ENCODE data around the gene BASP1.

The BASP1 gene

DNA sequence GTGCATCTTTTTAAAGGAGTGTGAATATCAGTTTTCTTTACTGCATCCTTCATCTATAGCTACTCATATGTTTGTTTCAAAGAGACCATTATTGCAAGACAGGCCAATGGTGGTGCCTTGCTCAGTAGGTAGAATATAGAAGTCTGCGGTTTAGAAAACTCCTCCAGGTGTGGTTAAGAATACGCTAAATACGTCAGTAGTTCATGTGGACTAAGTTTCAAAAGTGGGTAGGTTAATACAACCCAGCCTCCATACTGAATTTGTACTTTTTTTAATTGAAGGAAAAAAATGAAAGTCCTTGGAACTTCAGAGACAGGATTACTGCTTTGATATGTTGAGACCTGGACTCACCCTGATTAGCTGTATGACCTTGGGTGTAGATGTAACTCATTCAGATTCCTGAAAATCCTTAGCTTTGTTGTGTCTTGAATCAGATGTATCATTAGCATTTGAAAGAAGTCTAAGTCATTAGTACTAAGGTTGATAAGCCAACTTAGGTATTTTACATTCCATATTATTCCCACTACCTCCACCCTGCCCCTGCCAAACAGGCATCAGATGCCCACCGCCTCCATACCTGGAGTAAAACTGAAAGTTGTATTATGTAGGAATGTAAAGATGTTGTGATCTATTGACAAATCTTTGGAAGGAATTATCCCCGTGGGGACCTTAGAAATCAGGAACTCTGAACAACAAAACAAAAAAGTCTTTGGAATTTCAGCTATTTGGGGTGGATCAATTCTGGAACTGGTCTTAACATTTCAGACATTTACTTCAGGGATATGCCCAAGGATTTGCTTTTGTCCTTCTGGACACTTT, 6.1 kb downstream of the BASP1 start:
- peak; percentile 88 for FAIRE-seq
- DNase-seq (ENCODE audit: insufficient read length, low spot score), result no peak
- TF ChIP-seq POLR2A (IDR thresholded peaks at IDR 0.05; ENCODE audit: low read depth, low read length), result no peak

DNA sequence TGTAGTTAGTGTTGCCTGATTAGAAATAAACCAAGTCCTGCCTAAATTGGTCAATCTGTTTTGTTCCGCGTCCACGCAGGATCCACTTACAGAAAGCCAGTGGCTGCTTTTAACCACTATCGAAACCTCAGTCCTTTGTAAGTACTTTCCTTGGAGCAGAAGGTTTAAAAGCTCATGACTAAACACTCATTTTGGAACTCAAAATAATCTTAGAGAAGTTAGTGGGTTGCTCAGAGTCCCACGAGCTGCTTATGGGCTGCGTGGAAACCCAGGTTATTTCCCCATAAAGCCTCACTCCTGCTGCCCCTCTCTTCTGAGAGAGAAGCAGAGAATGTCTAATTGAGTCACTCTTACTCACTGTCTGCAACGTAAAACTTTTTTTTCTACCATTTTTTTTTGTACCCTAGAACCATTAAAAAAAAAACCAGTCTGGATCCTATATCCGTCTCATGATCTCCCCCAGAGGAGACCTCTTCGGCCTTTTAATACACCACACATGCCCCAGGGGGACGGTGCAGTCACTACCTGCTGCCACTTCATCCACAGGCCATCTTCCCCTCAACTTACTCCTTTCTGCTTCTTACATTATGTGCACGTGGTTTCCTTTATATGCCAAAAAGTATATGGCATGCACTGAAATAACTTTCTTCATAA, 7.6 kb downstream of the BASP1 start:
- FAIRE-seq, result peak; percentile 30
- DNase-seq (ENCODE audit: insufficient read length, low spot score), result no peak
- TF ChIP-seq POLR2A (IDR thresholded peaks at IDR 0.05; ENCODE audit: low read depth, low read length), result no peak

- no peak for TF ChIP-seq POLR2A (IDR thresholded peaks at IDR 0.05; ENCODE audit: low read depth, low read length)
- no peak for FAIRE-seq
- no peak for DNase-seq (ENCODE audit: insufficient read length, low spot score)
These were observed 8.1 kb downstream of the BASP1 start for GRCh38 chr5:17225520-17225919.

GRCh38 chr5:17227868-17228267, 10.4 kb downstream of the BASP1 start:
- TF ChIP-seq POLR2A (IDR thresholded peaks at IDR 0.05; ENCODE audit: low read depth, low read length), result no peak
- FAIRE-seq (no peak), DNase-seq (ENCODE audit: insufficient read length, low spot score) (no peak)

GRCh38 chr5:17228821-17229291, 11.4 kb downstream of the BASP1 start:
- FAIRE-seq (no peak), DNase-seq (ENCODE audit: insufficient read length, low spot score) (no peak)
- TF ChIP-seq POLR2A (IDR thresholded peaks at IDR 0.05; ENCODE audit: low read depth, low read length), result no peak

DNA sequence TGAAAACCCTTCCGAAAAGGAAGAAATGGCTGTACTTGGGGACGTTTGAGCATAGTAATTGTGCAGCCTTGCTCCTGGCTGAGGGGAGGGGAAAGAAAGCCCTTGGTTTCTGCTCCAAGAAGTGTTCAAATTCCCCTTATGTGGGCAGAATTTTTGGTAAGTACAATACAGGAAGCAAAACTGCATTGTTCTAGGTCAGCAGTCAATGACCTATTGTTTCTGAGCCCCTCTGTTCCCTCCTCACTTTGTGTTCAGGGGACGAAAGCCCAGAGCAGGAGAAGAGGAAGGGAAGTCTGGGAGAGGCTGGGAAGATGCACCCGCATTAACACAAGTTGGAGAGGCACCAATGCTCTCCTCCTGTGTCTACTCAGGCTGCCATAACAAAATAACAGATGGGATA, 11.9 kb downstream of the BASP1 start:
- no peak for TF ChIP-seq POLR2A (IDR thresholded peaks at IDR 0.05; ENCODE audit: low read depth, low read length)
- no peak for DNase-seq (ENCODE audit: insufficient read length, low spot score)
- FAIRE-seq, result no peak

GRCh38 chr5:17230191-17230590, 12.8 kb downstream of the BASP1 start:
- FAIRE-seq (no peak), DNase-seq (ENCODE audit: insufficient read length, low spot score) (no peak)
- no peak for TF ChIP-seq POLR2A (IDR thresholded peaks at IDR 0.05; ENCODE audit: low read depth, low read length)

- no peak for FAIRE-seq
- no peak for TF ChIP-seq POLR2A (IDR thresholded peaks at IDR 0.05; ENCODE audit: low read depth, low read length)
- no peak for DNase-seq (ENCODE audit: insufficient read length, low spot score)
These were observed 13.5 kb downstream of the BASP1 start for GRCh38 chr5:17230808-17231525.

GRCh38 chr5:17232405-17232804, 15.0 kb downstream of the BASP1 start:
- no peak for FAIRE-seq

GRCh38 chr5:17233488-17233887, 16.1 kb downstream of the BASP1 start:
- FAIRE-seq (no peak), DNase-seq (ENCODE audit: insufficient read length, low spot score) (no peak)
- TF ChIP-seq POLR2A (IDR thresholded peaks at IDR 0.05; ENCODE audit: low read depth, low read length), result no peak

More at GRCh38 chr5:17232405-17232804, 15.0 kb downstream of the BASP1 start:
- no peak for TF ChIP-seq POLR2A (IDR thresholded peaks at IDR 0.05; ENCODE audit: low read depth, low read length)
- DNase-seq (ENCODE audit: insufficient read length, low spot score), result no peak

DNA sequence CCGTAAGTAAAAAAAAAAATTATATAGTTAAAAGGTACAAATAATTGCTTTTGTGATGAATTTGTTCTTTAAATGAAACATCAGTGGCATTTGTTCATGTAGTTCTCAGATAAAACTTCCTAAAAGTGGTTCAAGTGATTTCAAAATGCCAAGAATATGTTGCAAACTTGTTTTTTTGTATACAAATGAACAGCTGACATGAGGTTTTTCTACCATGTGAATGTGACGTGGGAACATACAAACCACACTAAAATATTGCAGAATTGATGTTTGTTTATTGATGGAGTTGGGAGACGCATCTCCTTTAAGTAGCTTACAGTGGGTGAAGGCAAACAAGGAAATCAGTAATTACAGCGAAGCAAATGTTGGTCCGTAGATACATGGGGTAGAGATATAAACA, 16.9 kb downstream of the BASP1 start:
- no peak for TF ChIP-seq POLR2A (IDR thresholded peaks at IDR 0.05; ENCODE audit: low read depth, low read length)
- FAIRE-seq (no peak), DNase-seq (ENCODE audit: insufficient read length, low spot score) (no peak)

DNA sequence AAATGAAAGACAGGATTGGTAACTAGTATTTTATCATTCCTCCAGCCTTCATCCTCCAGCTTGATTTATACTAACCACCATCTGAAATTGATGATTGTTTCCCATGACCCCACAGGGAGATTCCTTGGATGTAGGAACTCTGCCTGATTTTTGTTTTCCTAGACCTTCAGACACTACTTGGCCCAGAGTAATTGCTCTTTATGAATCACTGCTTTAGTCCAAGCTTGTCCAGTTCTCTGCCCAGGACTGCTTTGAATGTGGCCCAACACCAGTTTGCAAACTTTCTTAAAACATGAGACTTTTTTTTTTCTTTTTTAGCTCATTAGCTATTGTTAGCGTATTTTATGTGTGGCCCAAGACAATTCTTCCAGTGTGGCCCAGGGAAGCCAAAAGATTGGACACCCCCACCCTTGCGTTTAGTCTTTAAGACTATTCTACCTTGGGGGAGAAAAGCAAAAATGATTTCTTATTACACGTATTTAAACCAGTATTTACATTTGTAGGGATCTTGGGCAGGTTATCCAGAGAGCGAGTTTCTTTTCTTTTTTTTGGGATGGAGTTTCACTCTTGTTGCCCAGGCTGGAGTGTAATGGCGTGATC, 18.4 kb downstream of the BASP1 start:
- DNase-seq (ENCODE audit: insufficient read length, low spot score) (no peak), FAIRE-seq (peak; percentile 66)
- no peak for TF ChIP-seq POLR2A (IDR thresholded peaks at IDR 0.05; ENCODE audit: low read depth, low read length)

GRCh38 chr5:17238521-17239041, 21.1 kb downstream of the BASP1 start:
- no peak for TF ChIP-seq POLR2A (IDR thresholded peaks at IDR 0.05; ENCODE audit: low read depth, low read length)
- peak; percentile 89 for FAIRE-seq
- DNase-seq (ENCODE audit: insufficient read length, low spot score), result peak; percentile 26

DNA sequence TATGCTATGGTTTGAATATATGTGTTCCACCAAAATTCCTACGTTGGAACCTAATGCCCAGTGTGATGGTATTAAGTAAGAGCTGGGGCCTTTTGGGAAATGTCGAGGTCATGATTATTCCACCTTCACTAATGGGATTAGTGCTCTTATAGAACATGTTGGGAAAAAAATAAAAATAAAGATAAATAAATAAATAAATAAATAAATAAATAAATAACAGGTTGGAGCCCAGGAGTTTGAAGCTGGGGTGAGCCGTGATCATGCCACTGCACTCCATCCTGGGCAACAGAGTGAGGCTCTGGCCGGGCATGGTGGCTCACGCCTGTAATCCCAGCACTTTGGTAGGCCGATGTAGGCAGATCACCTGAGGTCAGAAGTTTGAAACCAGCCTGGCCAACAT, 22.5 kb downstream of the BASP1 start:
- TF ChIP-seq POLR2A (IDR thresholded peaks at IDR 0.05; ENCODE audit: low read depth, low read length), result no peak
- no peak for DNase-seq (ENCODE audit: insufficient read length, low spot score)
- FAIRE-seq, result no peak
